Upper lobe of left lung (tissue), 6 donors: ENCODE data around the gene BCO1. TPM values are rescaled to one million over a fixed set of nuclear protein-coding genes. Genes with fewer than 3 reads are reported as not detected.
A peak's percentile ranks its signal among the peaks of the same experiment; 100 is the strongest.

ENCODE experiments used
- ATAC-seq, 2 donors: fragments of 200-7000 bp; cut with Tn5 transposase; one replicate each; pipeline ENCODE4 v1.9.1; 2022; ENCODE audit warnings: mild to moderate bottlenecking in 2 of 2, moderate library complexity in 2 of 2; ENCODE audit not compliant: low FRiP score in 2 of 2
- DNase-seq, 2 donors: peaks; one replicate each; pipeline ENCODE4 v3.0.0-alpha.2; 2019 to 2020
- H3K27ac ChIP-seq, 4 donors: fragments of 200-600 bp; sonication (generic); one replicate each; pipeline ENCODE4 v1.5.1; 2016 to 2019
- H3K27me3 ChIP-seq, 4 donors: fragments of 200-600 bp; sonication (generic); one replicate each; pipeline ENCODE4 v1.5.1; 2017 to 2019
- H3K36me3 ChIP-seq, 4 donors: fragments of 200-600 bp; sonication (generic); one replicate each; pipeline ENCODE4 v1.5.1; 2016 to 2019
- H3K4me1 ChIP-seq, 4 donors: fragments of 200-600 bp; sonication (generic); one replicate each; pipeline ENCODE4 v1.5.1; 2018 to 2019
- H3K4me3 ChIP-seq, 4 donors: fragments of 200-600 bp; sonication (generic); one replicate each; pipeline ENCODE4 v1.5.1; 2017 to 2019; ENCODE audit warnings: mild to moderate bottlenecking in 2 of 4, moderate library complexity in 1 of 4
- H3K9me3 ChIP-seq, 4 donors: fragments of 200-600 bp; sonication (generic); one replicate each; pipeline ENCODE4 v1.5.1; 2018 to 2019
- EP300 ChIP-seq, 4 donors: sonication (generic); formaldehyde crosslinking; IDR thresholded peaks; one replicate each; pipeline ENCODE4 v1.5.1; 2017; ENCODE audit warnings: antibody characterized with exemption in 4 of 4, control low read depth in 2 of 4
- POLR2A ChIP-seq, 4 donors: fragments of 450-650 bp; IDR thresholded peaks; one replicate each; pipeline ENCODE4 v1.5.1; 2016 to 2017; ENCODE audit warnings: antibody characterized with exemption in 4 of 4, mild to moderate bottlenecking in 2 of 4
- POLR2AphosphoS5 ChIP-seq, 2 donors: sonication (generic); formaldehyde crosslinking; IDR thresholded peaks; one replicate each; pipeline ENCODE4 v1.5.1; 2017; ENCODE audit warnings: antibody characterized with exemption in 2 of 2
- WGBS, 2 donors: methylation state at CpG; one replicate each; pipeline ENCODE4 v1.1.5; 2017 to 2018; 5-methylcytosine and 5-hydroxymethylcytosine counted together
- total RNA-seq, 6 donors: library from RNA; depleted of rRNA in 4 of 6; stranded (reverse); fragments of >200 nt in 4 of 6; gene quantifications; one replicate each; pipeline versions ENCODE4 v1.1.0 to v1.2.1, GENCODE V29; 2016 to 2021
- TF ChIP-seq, protein P1 (sequence below), 6 experiments: fragments of 450-650 bp in 4 of 6; fragments of 200-600 bp in 2 of 6; sonication (generic) in 2 of 6; IDR thresholded peaks; one replicate each; pipeline ENCODE4 v1.5.1; 2016 to 2019; ENCODE audit warnings: antibody characterized with exemption in 6 of 6
- donor health status: DM: no; HTN: no; CAD: no; lungs with moderate emphysema.
- donor health status: DM: no; HTN: yes; CAD: no; lungs with severe emphysema.

Gene BCO1
- total RNA-seq, 6 donors from 2014 or later: 0.17 to 0.92 TPM; not detected in 4

DNA sequence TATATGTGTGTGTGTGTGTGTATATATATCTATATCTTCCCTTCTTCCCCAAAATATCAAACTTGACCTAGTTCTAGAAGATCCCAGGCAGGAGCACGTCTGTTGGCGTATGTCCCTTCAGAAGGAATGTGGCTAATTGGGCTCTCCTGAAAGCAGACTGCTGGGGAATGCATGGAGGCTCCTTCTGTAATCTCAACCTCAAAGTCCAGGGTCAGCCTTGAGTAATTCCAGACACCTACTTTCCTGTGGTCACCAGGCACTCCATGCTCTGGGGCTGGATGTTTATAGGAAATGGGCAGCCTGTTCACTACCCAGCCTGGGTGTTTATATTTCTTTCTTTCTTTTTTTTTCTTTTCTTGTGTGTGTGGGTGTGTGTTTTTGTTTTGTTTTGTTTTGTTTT, 13.4 kb downstream of the BCO1 start:
- no peak overlapping the region for H3K27ac ChIP-seq
- H3K36me3 ChIP-seq: no peaks in the 10 kb centered on the region
- ATAC-seq (no peak), DNase-seq (no peak)
- H3K27me3 ChIP-seq: no peaks in the 10 kb centered on the region
- 53 to 75% methylated on average over 2 of the region's 2 CpGs for WGBS, 2 donors
- TF ChIP-seq, protein P1, sequence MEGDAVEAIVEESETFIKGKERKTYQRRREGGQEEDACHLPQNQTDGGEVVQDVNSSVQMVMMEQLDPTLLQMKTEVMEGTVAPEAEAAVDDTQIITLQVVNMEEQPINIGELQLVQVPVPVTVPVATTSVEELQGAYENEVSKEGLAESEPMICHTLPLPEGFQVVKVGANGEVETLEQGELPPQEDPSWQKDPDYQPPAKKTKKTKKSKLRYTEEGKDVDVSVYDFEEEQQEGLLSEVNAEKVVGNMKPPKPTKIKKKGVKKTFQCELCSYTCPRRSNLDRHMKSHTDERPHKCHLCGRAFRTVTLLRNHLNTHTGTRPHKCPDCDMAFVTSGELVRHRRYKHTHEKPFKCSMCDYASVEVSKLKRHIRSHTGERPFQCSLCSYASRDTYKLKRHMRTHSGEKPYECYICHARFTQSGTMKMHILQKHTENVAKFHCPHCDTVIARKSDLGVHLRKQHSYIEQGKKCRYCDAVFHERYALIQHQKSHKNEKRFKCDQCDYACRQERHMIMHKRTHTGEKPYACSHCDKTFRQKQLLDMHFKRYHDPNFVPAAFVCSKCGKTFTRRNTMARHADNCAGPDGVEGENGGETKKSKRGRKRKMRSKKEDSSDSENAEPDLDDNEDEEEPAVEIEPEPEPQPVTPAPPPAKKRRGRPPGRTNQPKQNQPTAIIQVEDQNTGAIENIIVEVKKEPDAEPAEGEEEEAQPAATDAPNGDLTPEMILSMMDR (IDR thresholded peaks at IDR 0.05): no peak
- TF ChIP-seq POLR2AphosphoS5 (IDR thresholded peaks at IDR 0.05): no peak
- TF ChIP-seq EP300 (IDR thresholded peaks at IDR 0.05): no peak
- no peak for TF ChIP-seq POLR2A (IDR thresholded peaks at IDR 0.05)
- H3K9me3 ChIP-seq: no peaks in the 10 kb centered on the region
- no peak overlapping the region for H3K4me3 ChIP-seq
- H3K4me1 ChIP-seq: no peaks in the 10 kb centered on the region

DNA sequence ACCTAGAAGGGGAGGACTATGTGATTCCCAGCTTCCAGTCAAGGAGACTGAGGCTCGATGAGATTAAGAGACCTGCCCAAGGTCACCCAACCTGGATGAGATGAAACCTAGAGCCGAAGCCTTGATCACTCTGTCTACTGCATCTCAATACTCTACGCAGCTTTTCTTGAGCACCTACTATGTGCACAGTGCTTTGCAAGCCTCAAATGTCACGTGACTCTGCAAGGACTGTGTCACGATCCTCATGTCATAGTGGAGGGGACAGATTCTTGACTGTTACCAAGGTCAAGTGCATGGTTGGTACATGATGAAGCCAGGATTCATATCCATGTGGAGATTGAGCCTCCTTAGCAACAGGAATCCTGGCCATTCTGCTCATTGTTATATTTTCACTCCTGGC, 14.7 kb downstream of the BCO1 start:
- no peak for ATAC-seq
- Histone ChIP-seq H3K9me3 (no peaks in the 10 kb centered on the region), H3K36me3 (no peaks in the 10 kb centered on the region), H3K4me1 (no peaks in the 10 kb centered on the region), H3K4me3 (no peak overlapping the region), H3K27me3 (no peaks in the 10 kb centered on the region), H3K27ac (no peak overlapping the region)
- DNase-seq: no peak
- TF ChIP-seq POLR2A (IDR thresholded peaks at IDR 0.05): no peak
- TF ChIP-seq, protein P1 (IDR thresholded peaks at IDR 0.05): no peak
- TF ChIP-seq POLR2AphosphoS5 (IDR thresholded peaks at IDR 0.05): no peak
- TF ChIP-seq EP300 (IDR thresholded peaks at IDR 0.05): no peak
- 95 to 97% methylated on average over 5 of the region's 5 CpGs for WGBS, 2 donors

DNA sequence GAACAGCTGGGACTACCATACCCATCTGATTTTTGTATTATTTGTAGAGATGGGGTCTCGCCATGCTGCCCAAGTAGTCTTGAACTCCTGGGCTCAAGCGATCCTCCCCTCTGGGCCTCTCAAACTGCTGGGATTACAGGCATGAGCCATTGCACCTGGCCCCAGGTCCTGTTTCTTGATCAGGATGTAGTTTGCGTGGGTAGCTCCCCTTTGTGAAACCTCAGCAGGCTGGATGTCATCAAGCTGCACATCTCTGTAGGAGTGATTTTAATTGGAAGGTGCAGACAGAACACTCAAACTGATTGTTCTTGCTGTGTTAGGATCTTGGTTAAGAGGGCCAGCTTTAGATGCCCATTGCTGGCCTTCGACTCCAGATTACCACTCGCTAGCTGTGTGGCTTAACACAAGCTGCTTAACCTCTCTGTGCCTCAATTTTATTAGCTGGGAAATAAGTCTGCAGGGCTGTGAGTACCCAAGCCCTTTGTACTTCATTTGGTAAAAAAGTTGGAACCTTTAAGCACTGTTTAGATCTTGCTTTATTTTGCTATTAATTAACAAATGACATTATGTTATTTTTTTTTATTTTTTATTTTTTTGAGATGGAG, 16.5 kb downstream of the BCO1 start:
- 92 to 96% methylated on average over 3 to 5 of the region's 5 CpGs for WGBS, 2 donors
- TF ChIP-seq POLR2AphosphoS5 (IDR thresholded peaks at IDR 0.05): no peak
- TF ChIP-seq POLR2A (IDR thresholded peaks at IDR 0.05): no peak
- no peak for TF ChIP-seq EP300 (IDR thresholded peaks at IDR 0.05)
- TF ChIP-seq, protein P1 (IDR thresholded peaks at IDR 0.05): no peak
- no peaks in the 10 kb centered on the region for H3K9me3 ChIP-seq

DNA sequence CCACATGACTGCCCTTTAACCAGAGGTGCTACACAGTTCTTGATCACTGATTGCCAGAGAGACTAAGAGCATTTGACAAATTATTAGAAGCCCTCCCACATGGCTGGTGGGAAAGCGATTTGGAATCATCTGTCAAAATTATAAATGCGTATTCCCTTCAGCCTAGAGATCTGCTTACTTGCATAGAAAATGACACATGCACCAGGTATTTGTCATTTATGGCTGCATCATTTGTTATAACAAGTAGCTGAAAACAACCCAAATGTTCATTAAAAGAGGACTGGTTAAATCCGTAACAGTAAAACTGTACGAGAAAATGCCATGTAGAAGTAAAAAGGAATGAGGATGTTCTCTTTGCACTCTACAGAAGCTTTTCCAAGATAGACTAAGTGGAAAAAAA, 21.4 kb downstream of the BCO1 start:
- ATAC-seq (no peak), DNase-seq (no peak)
- Histone ChIP-seq H3K9me3 (no peaks in the 10 kb centered on the region), H3K4me3 (no peak overlapping the region), H3K4me1 (peaks cover 0 to 5% (median 0%) of the 10 kb centered on the region in 4 donors), H3K36me3 (no peaks in the 10 kb centered on the region), H3K27me3 (no peaks in the 10 kb centered on the region), H3K27ac (no peak overlapping the region)
- TF ChIP-seq EP300 (IDR thresholded peaks at IDR 0.05): no peak
- TF ChIP-seq POLR2A (IDR thresholded peaks at IDR 0.05): no peak
- TF ChIP-seq, protein P1 (IDR thresholded peaks at IDR 0.05): no peak
- no peak for TF ChIP-seq POLR2AphosphoS5 (IDR thresholded peaks at IDR 0.05)
- WGBS, 2 donors: 89 to 91% methylated on average over 4 of the region's 4 CpGs

More for the DNA sequence above, 16.5 kb downstream of the BCO1 start:
- H3K36me3 ChIP-seq: no peaks in the 10 kb centered on the region
- H3K27me3 ChIP-seq: no peaks in the 10 kb centered on the region
- no peak for DNase-seq
- H3K4me3 ChIP-seq: no peak overlapping the region
- no peak overlapping the region for H3K27ac ChIP-seq
- ATAC-seq: no peak
- H3K4me1 ChIP-seq: no peaks in the 10 kb centered on the region

DNA sequence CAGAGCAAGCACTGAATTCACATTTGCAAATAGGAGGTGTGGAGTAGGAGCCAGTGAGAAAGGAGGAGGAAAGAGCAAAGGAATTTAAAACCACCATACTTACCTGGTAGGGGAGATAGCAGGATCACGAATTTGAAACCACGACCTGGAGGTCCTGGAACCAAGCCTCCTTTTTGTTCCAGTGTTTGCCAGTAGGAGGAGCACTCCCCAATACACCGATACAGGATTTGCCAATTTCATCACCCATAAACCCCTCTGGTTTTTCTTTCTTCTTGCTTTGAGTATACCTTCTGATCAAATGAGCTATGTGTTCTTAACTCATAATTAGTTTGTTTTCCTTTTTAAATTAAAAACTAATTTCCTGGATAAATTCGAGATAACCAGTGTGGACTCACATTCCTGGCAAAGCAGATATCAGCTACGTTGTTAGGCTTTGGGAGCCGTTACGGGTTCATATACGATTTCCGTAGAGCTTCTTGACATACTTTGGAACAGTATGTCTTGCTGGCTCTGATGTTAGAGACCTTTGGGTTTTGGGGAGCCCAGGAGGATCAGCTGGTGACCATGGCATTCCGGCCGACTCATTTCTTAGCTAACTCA, 22.7 kb downstream of the BCO1 start:
- ATAC-seq: no peak
- 75 to 79% methylated on average over 11 of the region's 11 CpGs for WGBS, 2 donors

More for the DNA sequence above, 22.7 kb downstream of the BCO1 start:
- H3K27me3 ChIP-seq: no peaks in the 10 kb centered on the region
- H3K27ac ChIP-seq: no peak overlapping the region
- peaks cover 0 to 7% (median 3%) of the 10 kb centered on the region in 4 donors for H3K4me1 ChIP-seq
- TF ChIP-seq, protein P1 (IDR thresholded peaks at IDR 0.05): peak in 5 of 6 experiments; percentile 32 to 62 (median 50)
- no peak for TF ChIP-seq POLR2AphosphoS5 (IDR thresholded peaks at IDR 0.05)
- TF ChIP-seq EP300 (IDR thresholded peaks at IDR 0.05): no peak
- no peaks in the 10 kb centered on the region for H3K9me3 ChIP-seq
- DNase-seq: no peak
- no peak overlapping the region for H3K4me3 ChIP-seq
- no peaks in the 10 kb centered on the region for H3K36me3 ChIP-seq
